Measurements from ENCODE around the gene MT4.
A peak's percentile ranks its signal among the peaks of the same experiment; 100 is the strongest.

The MT4 gene

DNA sequence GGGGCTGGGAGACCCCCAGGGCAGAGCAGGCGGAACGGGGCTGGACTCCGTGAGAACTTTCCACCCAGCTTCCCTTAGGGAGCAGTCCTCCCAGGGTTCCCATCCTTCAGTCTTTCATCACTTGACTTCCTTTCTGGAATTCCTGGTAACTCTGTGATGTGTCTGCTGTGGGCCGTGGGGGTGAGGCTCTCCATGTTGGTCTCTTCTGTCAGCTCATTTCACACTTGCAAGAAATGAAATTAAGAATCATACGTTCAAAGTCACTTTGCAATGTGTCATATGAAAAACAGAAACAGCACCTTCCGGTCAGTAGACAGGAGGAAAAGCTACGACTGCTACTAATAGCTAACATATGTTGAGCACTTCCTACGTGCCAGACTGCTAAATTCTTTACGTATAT is 39.6 kb upstream of the MT4 start:
- peak; percentile 44 for DNase-seq (ENCODE audit: low read depth)
- H3K4me3 ChIP-seq (replicated peaks; ENCODE audit: low read depth, low read length), result no peak overlapping the region

GRCh38 chr16:56530872-56531271 is 34.0 kb upstream of the MT4 start:
- no peak for DNase-seq (ENCODE audit: low read depth)
- no peak overlapping the region for H3K4me3 ChIP-seq (replicated peaks; ENCODE audit: low read depth, low read length)
- TF ChIP-seq CTCF (IDR thresholded peaks at IDR 0.05; ENCODE audit: low read length, missing control alignments), result no peak

More for the DNA sequence above, 39.6 kb upstream of the MT4 start:
- TF ChIP-seq CTCF (IDR thresholded peaks at IDR 0.05; ENCODE audit: low read length, missing control alignments), result no peak

- DNase-seq (ENCODE audit: low read depth), result no peak
- TF ChIP-seq CTCF (IDR thresholded peaks at IDR 0.05; ENCODE audit: low read length, missing control alignments), result no peak
- no peak overlapping the region for H3K4me3 ChIP-seq (replicated peaks; ENCODE audit: low read depth, low read length)
These were observed 32.2 kb upstream of the MT4 start for GRCh38 chr16:56532714-56533113.

DNA sequence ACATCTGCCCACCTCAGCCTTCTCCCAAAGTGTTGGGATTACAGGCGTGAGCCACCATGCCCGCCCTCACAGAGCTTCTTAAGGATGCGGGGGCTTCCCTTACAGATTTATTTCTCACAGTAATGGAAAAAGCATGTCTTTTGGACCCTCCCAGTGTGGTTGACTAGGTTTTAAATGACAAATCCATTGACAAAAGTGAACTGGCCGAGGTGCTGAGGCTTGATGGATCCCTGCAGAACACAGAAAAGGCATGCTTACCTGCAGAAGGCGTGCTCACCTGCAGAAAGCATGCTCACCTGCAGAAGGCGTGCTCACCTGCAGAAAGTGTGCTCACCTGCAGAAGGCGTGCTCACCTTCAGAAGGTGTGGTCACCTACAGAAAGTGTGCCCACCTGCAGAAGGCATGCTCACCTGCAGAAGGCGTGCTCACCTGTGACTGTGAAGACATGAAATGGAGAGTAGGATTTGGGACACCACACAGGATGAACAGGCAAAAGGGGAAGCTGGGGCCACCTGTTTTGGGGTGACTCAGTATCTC is 30.0 kb upstream of the MT4 start:
- no peak for TF ChIP-seq CTCF (IDR thresholded peaks at IDR 0.05; ENCODE audit: low read length, missing control alignments)
- no peak overlapping the region for H3K4me3 ChIP-seq (replicated peaks; ENCODE audit: low read depth, low read length)
- no peak for DNase-seq (ENCODE audit: low read depth)

GRCh38 chr16:56538331-56538730 is 26.5 kb upstream of the MT4 start:
- TF ChIP-seq CTCF (IDR thresholded peaks at IDR 0.05; ENCODE audit: low read length, missing control alignments), result no peak
- no peak for DNase-seq (ENCODE audit: low read depth)
- H3K4me3 ChIP-seq (replicated peaks; ENCODE audit: low read depth, low read length), result no peak overlapping the region

DNA sequence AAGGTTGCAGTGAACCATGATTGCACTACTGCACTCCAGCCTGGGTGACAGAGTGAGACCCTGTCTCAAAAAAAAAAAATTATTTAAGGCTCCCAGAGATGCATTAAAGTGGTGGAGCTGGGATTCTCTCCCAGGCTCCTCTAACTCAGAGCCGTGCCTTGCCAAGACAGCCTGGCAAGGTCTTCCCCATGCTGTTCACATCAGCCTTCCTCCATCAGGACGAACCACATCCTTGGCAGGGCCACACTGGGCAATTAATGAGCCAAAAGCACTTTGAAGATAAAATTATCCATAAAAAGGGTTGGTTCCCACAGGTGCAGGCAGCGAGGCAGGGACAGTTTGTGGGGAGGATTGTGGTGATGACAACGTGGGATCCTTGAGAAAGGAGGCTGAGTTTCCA is 25.2 kb upstream of the MT4 start:
- TF ChIP-seq CTCF (IDR thresholded peaks at IDR 0.05; ENCODE audit: low read length, missing control alignments), result no peak
- H3K4me3 ChIP-seq (replicated peaks; ENCODE audit: low read depth, low read length), result no peak overlapping the region
- no peak for DNase-seq (ENCODE audit: low read depth)

DNA sequence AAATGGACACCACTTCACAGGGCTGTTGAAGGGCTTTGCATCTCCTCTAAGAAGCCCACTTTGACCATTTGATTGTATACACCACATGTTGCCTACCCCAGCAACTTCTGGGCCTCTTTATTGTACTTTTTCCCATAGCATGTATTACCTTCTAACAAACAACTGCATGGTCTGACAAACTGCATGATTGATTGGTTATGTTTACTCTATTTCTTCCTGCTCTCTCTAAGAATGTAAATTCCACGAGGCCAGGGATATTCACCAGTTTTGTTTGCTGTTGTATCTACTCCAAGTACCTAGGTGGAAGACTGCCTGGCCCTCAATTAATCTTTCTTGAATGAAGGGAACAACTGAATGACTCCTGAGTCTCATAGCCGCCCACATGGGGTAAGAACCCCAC is 22.8 kb upstream of the MT4 start:
- DNase-seq (ENCODE audit: low read depth), result no peak
- no peak overlapping the region for H3K4me3 ChIP-seq (replicated peaks; ENCODE audit: low read depth, low read length)
- TF ChIP-seq CTCF (IDR thresholded peaks at IDR 0.05; ENCODE audit: low read length, missing control alignments), result no peak
